Mammary epithelial cell (primary cell): ENCODE results near the gene CNDP2.

Source experiments
- EZH2 ChIP-seq: IDR thresholded peaks from 2 replicates; pipeline ENCODE4 v1.6.1; 2012; ENCODE audit warnings: low read length, inconsistent platforms, borderline replicate concordance
- TF ChIP-seq, protein P1 (sequence below), 2 donors: IDR thresholded peaks in 1 of 2; conservative IDR thresholded peaks in 1 of 2; 2 replicates each; pipeline ENCODE4 v1.5.1; 2011 to 2012; ENCODE audit warnings: inconsistent platforms in 2 of 2, low read length in 2 of 2, mild to moderate bottlenecking in 2 of 2, control low read depth in 1 of 2, low read depth in 1 of 2; ENCODE audit not compliant: insufficient read depth in 1 of 2; ENCODE audit errors: extremely low read depth in 1 of 2

DNA sequence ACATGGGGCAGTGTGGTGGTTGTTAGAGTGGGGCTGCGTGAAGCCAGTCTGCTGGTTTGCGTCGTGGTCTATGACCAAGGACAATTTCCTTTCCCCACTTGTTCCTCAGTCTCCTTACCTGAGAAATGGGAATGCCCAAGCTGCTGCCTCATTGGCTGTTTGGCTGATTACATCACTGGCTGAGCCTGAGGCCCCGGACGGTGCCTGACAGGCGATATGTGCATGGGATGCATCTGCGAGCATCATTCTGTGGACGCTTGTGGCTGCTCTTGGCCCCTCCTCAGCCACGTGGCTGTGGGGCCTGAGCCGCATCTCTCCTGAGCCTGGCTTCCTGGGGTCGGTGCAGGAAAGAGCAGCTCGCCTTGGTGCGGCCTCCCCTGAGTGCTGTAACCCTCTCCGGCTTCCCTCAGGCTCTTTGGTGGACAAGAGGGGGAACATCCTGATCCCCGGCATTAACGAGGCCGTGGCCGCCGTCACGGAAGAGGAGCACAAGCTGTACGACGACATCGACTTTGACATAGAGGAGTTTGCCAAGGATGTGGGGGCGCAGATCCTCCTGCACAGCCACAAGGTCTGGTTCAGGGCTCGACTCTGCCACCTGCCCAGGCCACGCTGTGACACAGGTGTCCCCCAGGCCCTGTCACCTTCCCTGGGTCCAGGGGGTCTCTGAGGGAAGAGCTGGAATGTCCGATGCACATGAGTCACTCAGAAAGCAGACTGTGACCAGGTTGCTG, 17.2 kb downstream of the CNDP2 start:
- TF ChIP-seq, protein P1, sequence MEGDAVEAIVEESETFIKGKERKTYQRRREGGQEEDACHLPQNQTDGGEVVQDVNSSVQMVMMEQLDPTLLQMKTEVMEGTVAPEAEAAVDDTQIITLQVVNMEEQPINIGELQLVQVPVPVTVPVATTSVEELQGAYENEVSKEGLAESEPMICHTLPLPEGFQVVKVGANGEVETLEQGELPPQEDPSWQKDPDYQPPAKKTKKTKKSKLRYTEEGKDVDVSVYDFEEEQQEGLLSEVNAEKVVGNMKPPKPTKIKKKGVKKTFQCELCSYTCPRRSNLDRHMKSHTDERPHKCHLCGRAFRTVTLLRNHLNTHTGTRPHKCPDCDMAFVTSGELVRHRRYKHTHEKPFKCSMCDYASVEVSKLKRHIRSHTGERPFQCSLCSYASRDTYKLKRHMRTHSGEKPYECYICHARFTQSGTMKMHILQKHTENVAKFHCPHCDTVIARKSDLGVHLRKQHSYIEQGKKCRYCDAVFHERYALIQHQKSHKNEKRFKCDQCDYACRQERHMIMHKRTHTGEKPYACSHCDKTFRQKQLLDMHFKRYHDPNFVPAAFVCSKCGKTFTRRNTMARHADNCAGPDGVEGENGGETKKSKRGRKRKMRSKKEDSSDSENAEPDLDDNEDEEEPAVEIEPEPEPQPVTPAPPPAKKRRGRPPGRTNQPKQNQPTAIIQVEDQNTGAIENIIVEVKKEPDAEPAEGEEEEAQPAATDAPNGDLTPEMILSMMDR (conservative IDR thresholded peaks at IDR 0.05 in 1 of 2, IDR thresholded peaks at IDR 0.05 in 1 of 2; ENCODE audit: extremely low read depth in 1 of 2, insufficient read depth in 1 of 2, low read depth in 1 of 2, low read length in 2 of 2): no peak
- no peak for TF ChIP-seq EZH2
